HCT116 (cell line): ENCODE measurements around the gene OR4D6.
"Not testable (repeated sequence)": the region's sequence is repeated elsewhere in the genome, so short reads cannot be mapped to it uniquely, and the experiment has no call there.

ENCODE experiments used
- CTCF ChIP-seq, 3 experiments: fragments of 200-600 bp in 1 of 3; sonication (generic) in 1 of 3; IDR thresholded peaks in 2 of 3; conservative IDR thresholded peaks in 1 of 3; 2 replicates each; pipeline ENCODE4 v1.5.1; 2012 to 2017; ENCODE audit warnings: low read depth in 2 of 3, low read length in 2 of 3, antibody characterized with exemption in 1 of 3, borderline replicate concordance in 1 of 3, control low read depth in 1 of 3, mild to moderate bottlenecking in 1 of 3, mixed read lengths in 1 of 3, mixed run types in 1 of 3, moderate library complexity in 1 of 3; ENCODE audit not compliant: insufficient read depth in 1 of 3
- EZH2 ChIP-seq: fragments of 200-600 bp; sonication (generic); IDR thresholded peaks from 2 replicates; pipeline ENCODE4 v1.6.1; 2017; ENCODE audit warnings: antibody characterized with exemption, mixed run types
- EZH2phosphoT487 ChIP-seq: fragments of 200-600 bp; IDR thresholded peaks from 2 replicates; pipeline ENCODE4 v1.6.1; 2018; ENCODE audit warnings: antibody characterized with exemption, borderline replicate concordance
- JUND ChIP-seq: IDR thresholded peaks from 2 replicates; pipeline ENCODE4 v1.6.1; 2012
- MAX ChIP-seq: IDR thresholded peaks from 2 replicates; pipeline ENCODE4 v1.6.1; 2012
- POLR2A ChIP-seq: IDR thresholded peaks from 2 replicates; pipeline ENCODE4 v1.7.0; 2011; ENCODE audit warnings: borderline replicate concordance; ENCODE audit not compliant: insufficient read depth, insufficient read length; ENCODE audit errors: extremely low read depth
- REST ChIP-seq: IDR thresholded peaks from 2 replicates; pipeline ENCODE4 v1.6.1; 2012; ENCODE audit warnings: low read depth
- SIN3A ChIP-seq: IDR thresholded peaks from 2 replicates; pipeline ENCODE4 v1.6.1; 2012; ENCODE audit warnings: low read depth
- SP1 ChIP-seq: IDR thresholded peaks from 2 replicates; pipeline ENCODE4 v1.6.1; 2012; ENCODE audit warnings: low read depth
- YY1 ChIP-seq: IDR thresholded peaks from 2 replicates; pipeline ENCODE4 v1.6.1; 2011; ENCODE audit warnings: low read length, low read depth, moderate library complexity, mild to moderate bottlenecking; ENCODE audit not compliant: insufficient replicate concordance; ENCODE audit errors: extremely low read depth
- ZBTB33 ChIP-seq: IDR thresholded peaks from 2 replicates; pipeline ENCODE4 v1.6.1; 2011; ENCODE audit warnings: mild to moderate bottlenecking, low read length, moderate library complexity; ENCODE audit not compliant: insufficient replicate concordance; ENCODE audit errors: extremely low read depth

- TF ChIP-seq MAX; EZH2phosphoT487; EZH2; SP1; YY1; CTCF (IDR thresholded peaks at IDR 0.05 in 2 of 3, conservative IDR thresholded peaks at IDR 0.05 in 1 of 3; ENCODE audit: borderline replicate concordance in 1 of 3, insufficient read depth in 1 of 3, low read depth in 2 of 3, low read length in 2 of 3); ZBTB33; POLR2A; JUND; REST; SIN3A: not testable (repeated sequence)
Observed at GRCh38 chr11:59445624-59446023, 11.1 kb upstream of the OR4D6 start.
